WI38 (cell line): Measurements from ENCODE around the gene ING4.

ENCODE experiments used
- H3K4me3 ChIP-seq: 2 replicates; pipeline ENCODE4 v1.5.1; 2011; ENCODE audit warnings: low read depth, mild to moderate bottlenecking, control low read depth, low read length
- CTCF ChIP-seq: IDR thresholded peaks from 2 replicates; pipeline ENCODE4 v1.5.1; 2012; ENCODE audit warnings: low read depth, mild to moderate bottlenecking, control low read depth, low read length

Gene ING4

DNA sequence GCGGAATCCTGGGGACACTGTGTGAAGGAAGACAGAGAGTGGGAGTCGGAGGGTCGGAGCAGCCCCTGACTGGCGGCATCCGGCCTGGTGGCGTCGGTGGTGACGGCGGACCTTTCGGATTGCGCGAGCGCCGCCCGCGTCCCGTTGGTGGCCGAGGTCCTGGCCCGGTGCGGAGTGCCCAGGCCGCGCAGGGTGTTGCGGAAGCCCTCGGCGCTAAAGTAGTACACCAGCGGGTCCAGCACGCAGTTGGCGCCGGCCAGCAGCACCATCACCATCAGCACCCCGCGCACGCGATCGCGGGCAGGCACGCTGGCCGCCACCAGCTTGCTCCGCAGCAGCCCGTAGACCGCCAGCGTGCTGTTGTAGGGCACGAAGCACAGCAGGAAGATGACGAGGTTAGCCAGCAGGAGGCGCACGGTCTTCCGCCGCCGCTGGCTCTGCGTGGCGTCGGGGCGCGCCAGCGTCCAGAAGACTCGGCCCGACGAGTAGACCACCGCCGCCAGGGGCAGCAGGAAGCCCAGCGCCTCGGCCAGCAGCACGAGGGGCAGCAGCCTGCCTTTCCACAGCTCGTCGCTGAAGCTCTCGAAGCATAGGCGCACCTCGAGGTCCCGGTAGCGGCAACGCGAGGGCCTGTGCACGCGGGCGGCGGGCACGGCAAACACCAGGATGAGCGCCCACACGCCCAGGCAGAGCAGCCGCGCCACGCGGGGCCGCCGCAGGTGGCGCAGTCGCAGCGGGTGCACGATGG lies 42.6 kb downstream of the ING4 start:
- no peak overlapping the region for H3K4me3 ChIP-seq
- TF ChIP-seq CTCF: no peak

DNA sequence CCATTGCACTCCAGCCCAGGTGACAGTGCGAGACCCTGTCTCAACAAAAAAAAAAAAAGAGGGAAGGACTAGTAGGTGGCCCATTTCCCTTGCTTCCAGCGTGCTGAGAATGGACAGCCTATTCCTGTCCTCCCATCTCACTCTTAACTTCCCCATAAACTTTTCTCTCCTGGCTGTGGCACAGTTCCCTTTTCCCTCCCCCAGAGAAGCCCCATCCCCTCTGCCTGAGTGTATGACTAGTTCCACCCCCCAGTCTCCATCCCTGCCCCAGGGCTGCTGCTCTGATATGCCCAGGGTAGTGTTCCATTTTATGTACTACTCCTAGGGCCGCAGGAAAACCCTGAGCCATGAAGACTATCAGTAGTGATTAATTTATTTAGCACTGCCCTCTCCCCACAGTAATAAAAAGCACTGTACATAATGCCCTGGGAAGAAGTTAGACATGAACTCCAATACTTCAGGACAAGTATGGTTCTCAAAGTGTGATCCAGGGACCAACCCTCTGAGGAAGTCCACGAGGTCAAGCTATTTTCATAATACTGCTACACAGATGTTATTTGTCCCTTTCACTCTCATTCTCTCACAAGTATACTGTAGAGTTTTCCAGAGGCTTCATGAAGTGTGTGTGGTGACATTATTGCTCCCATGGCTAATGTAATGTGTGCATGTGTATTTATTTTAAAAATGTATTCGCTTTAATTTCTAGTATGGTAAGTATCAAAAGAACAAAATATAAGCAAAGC lies 44.3 kb downstream of the ING4 start:
- TF ChIP-seq CTCF: no peak
- H3K4me3 ChIP-seq: no peak overlapping the region

- TF ChIP-seq CTCF: no peak
- H3K4me3 ChIP-seq: no peak overlapping the region
Observed at GRCh38 chr12:6615802-6616201, 47.1 kb downstream of the ING4 start.

DNA sequence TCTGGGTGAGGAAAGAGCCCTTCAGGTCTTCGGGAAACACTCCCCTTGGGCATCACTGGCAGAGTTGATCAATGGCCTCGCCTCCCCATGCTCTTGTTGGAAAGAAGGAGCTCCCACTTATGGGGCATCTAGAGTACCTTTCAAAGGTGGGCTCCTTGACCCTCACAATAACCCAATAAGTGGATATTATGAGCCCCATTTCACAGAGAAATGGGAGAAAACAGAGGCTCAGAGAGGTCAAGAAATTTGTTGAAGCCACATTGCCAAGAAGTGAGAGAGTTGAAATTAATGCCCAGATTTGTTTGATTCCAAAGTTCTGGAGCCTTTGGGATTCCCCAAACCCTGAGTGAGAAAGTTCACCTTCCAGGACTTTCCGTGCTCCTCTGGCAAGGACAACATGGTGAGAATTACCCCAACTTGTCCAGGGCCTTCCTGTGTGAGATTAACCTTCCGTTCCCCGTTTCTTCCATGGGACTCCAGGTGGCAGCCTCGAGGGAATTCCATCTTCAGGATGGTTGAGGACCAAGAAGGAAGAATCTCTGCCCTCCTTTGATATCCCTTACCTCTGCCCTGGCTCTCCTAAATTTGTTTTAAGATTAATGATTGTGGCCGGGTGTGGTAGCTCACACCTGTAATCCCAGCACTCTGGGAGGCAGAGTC lies 48.3 kb downstream of the ING4 start:
- no peak for TF ChIP-seq CTCF
- H3K4me3 ChIP-seq: no peak overlapping the region

GRCh38 chr12:6613776-6614512 lies 49.0 kb downstream of the ING4 start:
- 0 out of 2 replicates have a peak, but pooled peaks have one; percentile 3 for TF ChIP-seq CTCF
- no peak overlapping the region for H3K4me3 ChIP-seq

GRCh38 chr12:6613015-6613775 lies 49.7 kb downstream of the ING4 start:
- peak overlapping the region; percentile 32 for H3K4me3 ChIP-seq

More at GRCh38 chr12:6613015-6613775, 49.7 kb downstream of the ING4 start:
- no peak for TF ChIP-seq CTCF
